ENCODE results near the gene CLCN5. TPM values are rescaled to one million over a fixed set of nuclear protein-coding genes. Genes with fewer than 3 reads are reported as not detected.

Gene CLCN5
- total and polyA plus RNA-seq, 2 of the 13 experiments (the other 11 are each of a cell fraction or from before 2014, with no cell fraction given): 7.8 to 27.3 TPM

DNA sequence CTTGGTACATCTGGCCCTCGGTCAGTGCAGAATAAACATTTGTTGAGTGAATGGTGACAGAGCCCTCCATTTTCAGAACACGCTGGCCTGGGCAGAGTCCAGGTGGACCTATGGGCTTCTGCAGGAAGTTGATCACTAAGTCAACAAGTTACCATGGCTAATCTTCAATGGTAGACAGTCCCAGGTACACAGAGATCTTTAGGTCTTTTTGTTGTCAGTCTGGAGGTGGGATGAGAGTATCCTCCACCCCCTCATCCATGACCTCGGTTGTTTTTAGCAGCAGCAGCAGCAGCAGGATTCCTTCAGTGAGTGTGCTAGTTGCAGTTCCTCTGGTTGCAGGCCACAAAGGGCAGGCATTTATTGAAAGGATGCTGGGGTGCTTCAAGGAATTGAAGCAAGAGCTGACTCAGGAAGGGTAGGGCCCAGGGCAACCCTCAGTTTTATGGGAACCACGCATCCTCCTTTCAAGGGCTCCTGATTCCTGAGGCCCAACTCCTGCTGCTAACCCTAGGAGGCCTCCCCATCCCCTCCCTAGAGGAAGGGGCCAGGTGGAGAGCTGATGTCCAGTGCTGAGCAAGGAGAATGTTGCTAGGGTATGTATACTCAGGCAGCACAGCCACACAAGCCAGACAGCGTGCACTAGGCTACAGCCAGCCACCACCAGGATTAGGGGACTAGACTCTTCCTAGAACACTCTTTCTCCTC is 44.8 kb upstream of the CLCN5 start (continued):
- TF ChIP-seq, protein P1, sequence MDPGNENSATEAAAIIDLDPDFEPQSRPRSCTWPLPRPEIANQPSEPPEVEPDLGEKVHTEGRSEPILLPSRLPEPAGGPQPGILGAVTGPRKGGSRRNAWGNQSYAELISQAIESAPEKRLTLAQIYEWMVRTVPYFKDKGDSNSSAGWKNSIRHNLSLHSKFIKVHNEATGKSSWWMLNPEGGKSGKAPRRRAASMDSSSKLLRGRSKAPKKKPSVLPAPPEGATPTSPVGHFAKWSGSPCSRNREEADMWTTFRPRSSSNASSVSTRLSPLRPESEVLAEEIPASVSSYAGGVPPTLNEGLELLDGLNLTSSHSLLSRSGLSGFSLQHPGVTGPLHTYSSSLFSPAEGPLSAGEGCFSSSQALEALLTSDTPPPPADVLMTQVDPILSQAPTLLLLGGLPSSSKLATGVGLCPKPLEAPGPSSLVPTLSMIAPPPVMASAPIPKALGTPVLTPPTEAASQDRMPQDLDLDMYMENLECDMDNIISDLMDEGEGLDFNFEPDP (CRISPR knock-in tag; conservative IDR thresholded peaks at IDR 0.05): no peak
- TF ChIP-seq ZKSCAN5 (CRISPR knock-in tag; IDR thresholded peaks at IDR 0.05) (no peak), ZNF318 (CRISPR knock-in tag; IDR thresholded peaks at IDR 0.05) (no peak), IKZF4 (CRISPR knock-in tag; IDR thresholded peaks at IDR 0.05; ENCODE audit: borderline replicate concordance, low read depth, not compliant biosample characterization) (no peak), ZNF207 (IDR thresholded peaks at IDR 0.05; ENCODE audit: borderline replicate concordance) (no peak), NONO (IDR thresholded peaks at IDR 0.05) (no peak), NONO (CRISPR knock-in tag; conservative IDR thresholded peaks at IDR 0.05) (peak; percentile 57; the same call in 1 of the 2 replicates), ZNF768 (CRISPR knock-in tag; IDR thresholded peaks at IDR 0.05) (no peak), ATM (IDR thresholded peaks at IDR 0.05; ENCODE audit: borderline replicate concordance) (no peak), ZNF652 (CRISPR knock-in tag; IDR thresholded peaks at IDR 0.05; ENCODE audit: borderline replicate concordance, low read depth) (no peak), PLRG1 (conservative IDR thresholded peaks at IDR 0.05) (no peak), SMC3 (IDR thresholded peaks at IDR 0.05; ENCODE audit: low read length) (peak; percentile 2; the same call in 1 of the 2 replicates), ELF3 (CRISPR knock-in tag; IDR thresholded peaks at IDR 0.05) (peak; percentile 76; the same call in 1 of the 2 replicates), MTF1 (CRISPR knock-in tag; IDR thresholded peaks at IDR 0.05) (no peak), AKAP8 (CRISPR knock-in tag; IDR thresholded peaks at IDR 0.05) (no peak)
- TF ChIP-seq, protein P2, sequence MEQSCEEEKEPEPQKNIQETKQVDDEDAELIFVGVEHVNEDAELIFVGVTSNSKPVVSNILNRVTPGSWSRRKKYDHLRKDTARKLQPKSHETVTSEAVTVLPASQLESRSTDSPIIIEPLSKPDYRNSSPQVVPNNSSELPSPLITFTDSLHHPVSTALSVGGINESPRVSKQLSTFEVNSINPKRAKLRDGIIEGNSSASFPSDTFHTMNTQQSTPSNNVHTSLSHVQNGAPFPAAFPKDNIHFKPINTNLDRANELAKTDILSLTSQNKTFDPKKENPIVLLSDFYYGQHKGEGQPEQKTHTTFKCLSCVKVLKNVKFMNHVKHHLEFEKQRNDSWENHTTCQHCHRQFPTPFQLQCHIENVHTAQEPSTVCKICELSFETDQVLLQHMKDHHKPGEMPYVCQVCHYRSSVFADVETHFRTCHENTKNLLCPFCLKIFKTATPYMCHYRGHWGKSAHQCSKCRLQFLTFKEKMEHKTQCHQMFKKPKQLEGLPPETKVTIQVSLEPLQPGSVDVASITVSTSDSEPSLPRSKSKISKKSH (CRISPR knock-in tag; IDR thresholded peaks at IDR 0.05; ENCODE audit: borderline replicate concordance): no peak
- TF ChIP-seq, protein P3, sequence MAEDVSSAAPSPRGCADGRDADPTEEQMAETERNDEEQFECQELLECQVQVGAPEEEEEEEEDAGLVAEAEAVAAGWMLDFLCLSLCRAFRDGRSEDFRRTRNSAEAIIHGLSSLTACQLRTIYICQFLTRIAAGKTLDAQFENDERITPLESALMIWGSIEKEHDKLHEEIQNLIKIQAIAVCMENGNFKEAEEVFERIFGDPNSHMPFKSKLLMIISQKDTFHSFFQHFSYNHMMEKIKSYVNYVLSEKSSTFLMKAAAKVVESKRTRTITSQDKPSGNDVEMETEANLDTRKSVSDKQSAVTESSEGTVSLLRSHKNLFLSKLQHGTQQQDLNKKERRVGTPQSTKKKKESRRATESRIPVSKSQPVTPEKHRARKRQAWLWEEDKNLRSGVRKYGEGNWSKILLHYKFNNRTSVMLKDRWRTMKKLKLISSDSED (CRISPR knock-in tag; IDR thresholded peaks at IDR 0.05): no peak
